GM23338 (cell line): ENCODE data around the gene CELF2. TPM values are rescaled to one million over a fixed set of nuclear protein-coding genes. Genes with fewer than 3 reads are reported as not detected.

ENCODE experiments used
- ATAC-seq: fragments of 200-7000 bp; cut with Tn5 transposase; 3 replicates; pipeline ENCODE4 v1.9.1; 2020
- DNase-seq: peaks from one replicate; pipeline ENCODE4 v3.0.0-alpha.2; 2015; ENCODE audit warnings: low spot score
- H2AFZ ChIP-seq: fragments of 200-600 bp; sonication (generic); 2 replicates; pipeline ENCODE4 v1.8.0; 2016; ENCODE audit warnings: antibody characterized with exemption, mild to moderate bottlenecking, moderate library complexity
- H3F3A ChIP-seq: fragments of 200-600 bp; sonication (generic); replicated peaks from 2 replicates; pipeline ENCODE4 v1.8.0; 2017; ENCODE audit warnings: antibody characterized with exemption, mixed run types, low read depth
- H3K27ac ChIP-seq: fragments of 200-600 bp; sonication (generic); 2 replicates; pipeline ENCODE4 v1.6.1; 2016; ENCODE audit warnings: low read depth
- H3K27me3 ChIP-seq: fragments of 200-600 bp; sonication (generic); 2 replicates; pipeline ENCODE4 v1.8.0; 2016; ENCODE audit warnings: mild to moderate bottlenecking, mixed run types, moderate library complexity; ENCODE audit not compliant: insufficient read depth
- H3K36me3 ChIP-seq: fragments of 200-600 bp; sonication (generic); 2 replicates; pipeline ENCODE4 v1.8.0; 2016; ENCODE audit warnings: mild to moderate bottlenecking; ENCODE audit not compliant: insufficient read depth
- H3K4me1 ChIP-seq: fragments of 200-600 bp; sonication (generic); 2 replicates; pipeline ENCODE4 v1.8.0; 2016; ENCODE audit warnings: mild to moderate bottlenecking, moderate library complexity; ENCODE audit not compliant: insufficient read depth
- H3K4me2 ChIP-seq: fragments of 200-600 bp; sonication (generic); 2 replicates; pipeline ENCODE4 v1.7.1; 2017; ENCODE audit warnings: mixed run types
- H3K4me3 ChIP-seq: fragments of 200-600 bp; sonication (generic); 2 replicates; pipeline ENCODE4 v1.6.1; 2016; ENCODE audit warnings: mixed run types
- H3K79me2 ChIP-seq: fragments of 200-600 bp; sonication (generic); replicated peaks from 2 replicates; pipeline ENCODE4 v1.8.0; 2017; ENCODE audit warnings: mild to moderate bottlenecking; ENCODE audit not compliant: insufficient read depth
- H3K9me2 ChIP-seq: fragments of 200-600 bp; sonication (generic); 2 replicates; pipeline ENCODE4 v1.8.0; 2017; ENCODE audit not compliant: insufficient read depth
- H4K20me1 ChIP-seq: fragments of 200-600 bp; sonication (generic); replicated peaks from 2 replicates; pipeline ENCODE4 v1.8.0; 2017; ENCODE audit warnings: mild to moderate bottlenecking; ENCODE audit not compliant: insufficient read depth
- H3K27ac Mint-ChIP-seq: 2 replicates; pipeline ENCODE4 v1.8.0; 2020; ENCODE audit warnings: inconsistent platforms, mild to moderate bottlenecking, moderate library complexity, mixed read lengths
- H3K27me3 Mint-ChIP-seq: 3 replicates; pipeline ENCODE4 v1.8.0; 2022; ENCODE audit warnings: low read depth, mild to moderate bottlenecking, moderate library complexity, mixed read lengths, inconsistent platforms; ENCODE audit not compliant: insufficient read depth, poor library complexity
- H3K36me3 Mint-ChIP-seq: 3 replicates; pipeline ENCODE4 v1.8.0; 2021; ENCODE audit warnings: low read depth, mild to moderate bottlenecking, inconsistent platforms, moderate library complexity, mixed read lengths
- H3K4me1 Mint-ChIP-seq: 3 replicates; pipeline ENCODE4 v1.8.0; 2020; ENCODE audit warnings: mild to moderate bottlenecking, inconsistent platforms, mixed read lengths
- H3K4me3 Mint-ChIP-seq: 3 replicates; pipeline ENCODE4 v1.8.0; 2021; ENCODE audit warnings: moderate library complexity, mild to moderate bottlenecking, inconsistent platforms, mixed read lengths
- H3K9me3 Mint-ChIP-seq: 3 replicates; pipeline ENCODE4 v1.8.0; 2020; ENCODE audit warnings: moderate library complexity, mild to moderate bottlenecking, inconsistent platforms, mixed read lengths
- CREB1 ChIP-seq: fragments of 250-450 bp; sonication (Bioruptor Pico); IDR thresholded peaks from 2 replicates; pipeline ENCODE4 v1.5.0; 2020; ENCODE audit warnings: low read depth, mild to moderate bottlenecking, moderate library complexity
- EZH2 ChIP-seq: fragments of 200-600 bp; sonication (generic); IDR thresholded peaks from one replicate; pipeline ENCODE4 v1.8.0; 2017; ENCODE audit warnings: antibody characterized with exemption, mild to moderate bottlenecking, low read depth; ENCODE audit not compliant: unreplicated experiment
- EZH2phosphoT487 ChIP-seq: fragments of 200-600 bp; sonication (generic); IDR thresholded peaks from one replicate; pipeline ENCODE4 v1.8.1; 2018; ENCODE audit warnings: antibody characterized with exemption; ENCODE audit not compliant: unreplicated experiment
- JUNB ChIP-seq: IDR thresholded peaks from one replicate; pipeline ENCODE4 v1.6.1; 2016; ENCODE audit warnings: antibody characterized with exemption; ENCODE audit not compliant: unreplicated experiment
- ZNF331 ChIP-seq: fragments of 250-450 bp; sonication (Bioruptor Pico); IDR thresholded peaks from 2 replicates; pipeline ENCODE4 v1.5.0; 2020; ENCODE audit warnings: low read depth, mild to moderate bottlenecking, moderate library complexity
- ZNF462 ChIP-seq: fragments of 250-450 bp; sonication (Bioruptor Pico); IDR thresholded peaks from 2 replicates; pipeline ENCODE4 v1.5.0; 2020; ENCODE audit warnings: mild to moderate bottlenecking, moderate library complexity
- polyA plus RNA-seq: library from polyadenylated mRNA; unstranded; fragments of >200 nt; fragmentation: Nextera tagmentation; extraction: Ambion mirVana; gene quantifications from 2 replicates; pipeline ENCODE4 v1.2.1, GENCODE V29; 2016
- total RNA-seq: library from RNA; depleted of rRNA; stranded (reverse); fragments of >200 nt; shearing (Covaris generic); gene quantifications from 2 replicates; pipeline ENCODE4 v1.2.3, GENCODE V29; 2014
- TF ChIP-seq, protein P1 (sequence below), 2 experiments: fragments of 200-600 bp in 1 of 2; sonication (generic) in 1 of 2; conservative IDR thresholded peaks; 2 replicates each; pipeline versions ENCODE4 v1.5.1 to v1.6.1; 2016 to 2017; ENCODE audit warnings: antibody characterized with exemption in 2 of 2, low read depth in 2 of 2, mild to moderate bottlenecking in 2 of 2, moderate library complexity in 1 of 2

Gene CELF2
- total and polyA plus RNA-seq, 2 experiments from 2014 or later: 18.1 to 22.5 TPM

DNA sequence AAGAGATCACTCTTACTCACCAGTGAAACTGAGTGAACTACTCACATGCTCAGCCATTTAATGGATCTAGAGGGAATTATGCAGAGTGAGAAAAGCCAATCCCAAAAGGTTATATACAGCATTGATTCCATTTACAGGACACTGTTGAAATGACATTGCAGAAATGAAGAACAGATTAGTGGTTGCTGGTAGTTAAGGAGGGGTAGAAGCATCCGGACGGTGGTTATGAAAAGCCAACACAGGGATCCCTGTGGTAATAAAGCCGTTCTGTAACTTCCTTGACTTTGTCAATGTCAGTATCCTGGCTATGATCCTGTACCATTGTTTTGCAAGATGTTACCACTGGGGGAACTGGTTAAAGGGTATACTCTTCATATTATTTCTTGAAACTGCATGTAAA is 340.3 kb downstream of the CELF2 start:
- Mint-ChIP-seq H3K27ac (no peak overlapping the region), H3K9me3 (peaks cover 10% of the 10 kb centered on the region), H3K4me3 (no peak overlapping the region), H3K27me3 (peaks cover 9% of the 10 kb centered on the region), H3K36me3 (peaks cover 12% of the 10 kb centered on the region; the same call in 2 of the 3 replicates), H3K4me1 (peaks cover 2% of the 10 kb centered on the region; the same call in 1 of the 3 replicates)
- no peak overlapping the region for H3K27ac ChIP-seq
- H3K4me1 ChIP-seq: no peaks in the 10 kb centered on the region
- no peak overlapping the region for H3K4me3 ChIP-seq
- peaks cover 10% of the 10 kb centered on the region; the same call in 1 of the 2 replicates for H3K9me2 ChIP-seq
- no peaks in the 10 kb centered on the region for H3K27me3 ChIP-seq
- H4K20me1 ChIP-seq: no peaks in the 10 kb centered on the region
- H3K4me2 ChIP-seq: no peak overlapping the region
- no peaks in the 10 kb centered on the region for H3K79me2 ChIP-seq
- ATAC-seq (no peak), DNase-seq (no peak)
- H2AFZ ChIP-seq: no peak overlapping the region
- TF ChIP-seq, protein P1, sequence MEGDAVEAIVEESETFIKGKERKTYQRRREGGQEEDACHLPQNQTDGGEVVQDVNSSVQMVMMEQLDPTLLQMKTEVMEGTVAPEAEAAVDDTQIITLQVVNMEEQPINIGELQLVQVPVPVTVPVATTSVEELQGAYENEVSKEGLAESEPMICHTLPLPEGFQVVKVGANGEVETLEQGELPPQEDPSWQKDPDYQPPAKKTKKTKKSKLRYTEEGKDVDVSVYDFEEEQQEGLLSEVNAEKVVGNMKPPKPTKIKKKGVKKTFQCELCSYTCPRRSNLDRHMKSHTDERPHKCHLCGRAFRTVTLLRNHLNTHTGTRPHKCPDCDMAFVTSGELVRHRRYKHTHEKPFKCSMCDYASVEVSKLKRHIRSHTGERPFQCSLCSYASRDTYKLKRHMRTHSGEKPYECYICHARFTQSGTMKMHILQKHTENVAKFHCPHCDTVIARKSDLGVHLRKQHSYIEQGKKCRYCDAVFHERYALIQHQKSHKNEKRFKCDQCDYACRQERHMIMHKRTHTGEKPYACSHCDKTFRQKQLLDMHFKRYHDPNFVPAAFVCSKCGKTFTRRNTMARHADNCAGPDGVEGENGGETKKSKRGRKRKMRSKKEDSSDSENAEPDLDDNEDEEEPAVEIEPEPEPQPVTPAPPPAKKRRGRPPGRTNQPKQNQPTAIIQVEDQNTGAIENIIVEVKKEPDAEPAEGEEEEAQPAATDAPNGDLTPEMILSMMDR (conservative IDR thresholded peaks at IDR 0.05; ENCODE audit: low read depth in 2 of 2): no peak
- TF ChIP-seq ZNF331 (CRISPR knock-in tag): no peak
- TF ChIP-seq CREB1 (CRISPR knock-in tag): no peak
- no peak for TF ChIP-seq EZH2
- no peak for TF ChIP-seq JUNB
- no peak for TF ChIP-seq ZNF462 (CRISPR knock-in tag)
- no peak for TF ChIP-seq EZH2phosphoT487
- no peaks in the 10 kb centered on the region; the same call in 1 of the 2 replicates for H3K36me3 ChIP-seq
- H3F3A ChIP-seq: no peaks in the 10 kb centered on the region
